ENCODE results near the gene B4GALNT2. TPM values are rescaled to one million over a fixed set of nuclear protein-coding genes. Genes with fewer than 3 reads are reported as not detected.

B4GALNT2 gene
- total and polyA plus RNA-seq, 2 donors (not counting 1 experiment from before 2014, with no cell fraction given) = 0.12 TPM; not detected in 1

DNA sequence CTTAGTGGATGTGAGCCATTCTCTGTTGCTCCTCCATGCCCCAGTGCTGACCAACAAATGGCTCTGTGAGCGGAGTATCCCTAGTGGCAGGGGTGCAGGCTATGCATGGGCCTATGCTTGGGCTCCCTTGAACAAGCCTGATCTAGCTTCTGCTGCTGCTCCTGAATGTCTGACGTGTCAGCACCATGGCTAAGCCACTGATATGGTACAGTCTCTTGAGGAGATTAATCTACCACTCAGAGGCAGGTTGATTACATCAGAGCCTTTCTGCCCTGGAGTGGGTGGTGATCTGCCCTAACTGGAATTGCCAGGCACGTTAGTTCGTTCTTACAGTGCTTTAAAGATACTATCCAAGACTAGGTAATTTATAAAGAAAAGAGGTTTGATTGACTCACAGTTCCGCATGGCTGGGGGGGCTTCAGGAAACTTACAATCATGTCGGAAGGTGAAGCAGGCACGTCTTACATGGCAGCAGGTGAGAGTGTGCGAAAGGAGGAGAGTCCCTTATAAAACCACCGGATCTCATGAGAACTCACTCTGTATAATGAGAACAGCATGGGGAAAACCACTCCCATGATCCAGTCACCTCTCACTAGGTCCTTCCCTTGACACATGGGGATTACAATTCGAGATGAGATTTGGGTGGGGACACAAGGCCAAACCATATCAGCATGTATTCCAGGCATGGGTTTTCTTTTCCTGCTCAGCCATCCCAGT is 41.5 kb upstream of the B4GALNT2 start:
- H3K9me3 Mint-ChIP-seq (ENCODE audit: insufficient read depth) = no peaks in the 10 kb centered on the region
- 83% methylated on average over 3 of the region's 10 CpGs for WGBS (ENCODE audit: insufficient coverage)
- POLR2A ChIA-PET = no interaction called here
- intact Hi-C loops (cut with micrococcal nuclease) = no loop called here
- ATAC-seq (ENCODE audit: low read depth) (no peak), DNase-seq (no peak)
- Histone ChIP-seq H3K4me3 (ENCODE audit: control extremely low read depth in 1 of 5, extremely low read depth in 1 of 5, insufficient read depth in 1 of 5, low read depth in 2 of 5, low read length in 4 of 5) (no peak overlapping the region), H3K79me2 (ENCODE audit: control insufficient read depth, insufficient read depth, low read length) (no peaks in the 10 kb centered on the region), H3K4me1 (ENCODE audit: control insufficient read depth in 2 of 2, insufficient read depth in 2 of 2, low read length in 2 of 2) (no peaks in the 10 kb centered on the region), H3K27ac (ENCODE audit: low read length in 2 of 2) (no peak overlapping the region), H4K20me1 (ENCODE audit: control insufficient read depth, insufficient read depth, low read length, poor library complexity, severe bottlenecking) (no peaks in the 10 kb centered on the region), H3K9ac (ENCODE audit: low read length) (no peak overlapping the region), H3K36me3 (replicated peaks in 1 of 2; ENCODE audit: control extremely low read depth in 1 of 2, control insufficient read depth in 1 of 2, extremely low read depth in 1 of 2, insufficient read depth in 2 of 2, low read length in 1 of 2) (no peaks in the 10 kb centered on the region), H2AFZ (ENCODE audit: insufficient read depth, low read depth, low read length, poor library complexity, severe bottlenecking) (no peak overlapping the region), H3K9me3 (ENCODE audit: control extremely low read depth in 1 of 3, control insufficient read depth in 2 of 3, insufficient read depth in 1 of 3, low read length in 2 of 3) (no peaks in the 10 kb centered on the region), H3K4me2 (replicated peaks; ENCODE audit: low read depth, low read length, poor library complexity, severe bottlenecking) (no peak overlapping the region), H3K27me3 (replicated peaks in 1 of 4; ENCODE audit: control extremely low read depth in 1 of 4, control insufficient read depth in 3 of 4, insufficient read depth in 4 of 4, low read length in 3 of 4) (peaks cover 0 to 11% (median 0%) of the 10 kb centered on the region in 4 experiments)
- H3K27me3 Mint-ChIP-seq = peaks cover 27% of the 10 kb centered on the region
- H3K4me1 Mint-ChIP-seq = no peaks in the 10 kb centered on the region
- CTCF ChIA-PET = no interaction called here
- H3K27ac Mint-ChIP-seq = no peak overlapping the region
- TF ChIP-seq, protein P1, sequence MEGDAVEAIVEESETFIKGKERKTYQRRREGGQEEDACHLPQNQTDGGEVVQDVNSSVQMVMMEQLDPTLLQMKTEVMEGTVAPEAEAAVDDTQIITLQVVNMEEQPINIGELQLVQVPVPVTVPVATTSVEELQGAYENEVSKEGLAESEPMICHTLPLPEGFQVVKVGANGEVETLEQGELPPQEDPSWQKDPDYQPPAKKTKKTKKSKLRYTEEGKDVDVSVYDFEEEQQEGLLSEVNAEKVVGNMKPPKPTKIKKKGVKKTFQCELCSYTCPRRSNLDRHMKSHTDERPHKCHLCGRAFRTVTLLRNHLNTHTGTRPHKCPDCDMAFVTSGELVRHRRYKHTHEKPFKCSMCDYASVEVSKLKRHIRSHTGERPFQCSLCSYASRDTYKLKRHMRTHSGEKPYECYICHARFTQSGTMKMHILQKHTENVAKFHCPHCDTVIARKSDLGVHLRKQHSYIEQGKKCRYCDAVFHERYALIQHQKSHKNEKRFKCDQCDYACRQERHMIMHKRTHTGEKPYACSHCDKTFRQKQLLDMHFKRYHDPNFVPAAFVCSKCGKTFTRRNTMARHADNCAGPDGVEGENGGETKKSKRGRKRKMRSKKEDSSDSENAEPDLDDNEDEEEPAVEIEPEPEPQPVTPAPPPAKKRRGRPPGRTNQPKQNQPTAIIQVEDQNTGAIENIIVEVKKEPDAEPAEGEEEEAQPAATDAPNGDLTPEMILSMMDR (IDR thresholded peaks at IDR 0.05) = no peak
- no peak for TF ChIP-seq EZH2 (IDR thresholded peaks at IDR 0.05; ENCODE audit: borderline replicate concordance, insufficient read depth, low read depth, low read length, poor library complexity, severe bottlenecking)
- no peak overlapping the region for H3K4me3 Mint-ChIP-seq

- Mint-ChIP-seq H3K9me3 (ENCODE audit: insufficient read depth) (no peaks in the 10 kb centered on the region), H3K4me3 (no peak overlapping the region), H3K27ac (no peak overlapping the region), H3K27me3 (peaks cover 11% of the 10 kb centered on the region), H3K4me1 (no peaks in the 10 kb centered on the region)
- ChIA-PET POLR2A (no interaction called here), CTCF (no interaction called here)
- no peak for ATAC-seq (ENCODE audit: low read depth)
- no peaks in the 10 kb centered on the region for H3K9me3 ChIP-seq (ENCODE audit: control extremely low read depth in 1 of 3, control insufficient read depth in 2 of 3, insufficient read depth in 1 of 3, low read length in 2 of 3)
- H3K4me2 ChIP-seq (replicated peaks; ENCODE audit: low read depth, low read length, poor library complexity, severe bottlenecking) = no peak overlapping the region
- no peaks in the 10 kb centered on the region for H3K79me2 ChIP-seq (ENCODE audit: control insufficient read depth, insufficient read depth, low read length)
- 83% methylated on average over 1 of the region's 10 CpGs for WGBS (ENCODE audit: insufficient coverage)
- H4K20me1 ChIP-seq (ENCODE audit: control insufficient read depth, insufficient read depth, low read length, poor library complexity, severe bottlenecking) = no peaks in the 10 kb centered on the region
- H3K36me3 ChIP-seq (replicated peaks in 1 of 2; ENCODE audit: control extremely low read depth in 1 of 2, control insufficient read depth in 1 of 2, extremely low read depth in 1 of 2, insufficient read depth in 2 of 2, low read length in 1 of 2) = no peaks in the 10 kb centered on the region
- no peak overlapping the region for H3K27ac ChIP-seq (ENCODE audit: low read length in 2 of 2)
- H3K4me3 ChIP-seq (ENCODE audit: control extremely low read depth in 1 of 5, extremely low read depth in 1 of 5, insufficient read depth in 1 of 5, low read depth in 2 of 5, low read length in 4 of 5) = no peak overlapping the region
- TF ChIP-seq, protein P1 (IDR thresholded peaks at IDR 0.05) = no peak
- TF ChIP-seq EZH2 (IDR thresholded peaks at IDR 0.05; ENCODE audit: borderline replicate concordance, insufficient read depth, low read depth, low read length, poor library complexity, severe bottlenecking) = no peak
- H3K4me1 ChIP-seq (ENCODE audit: control insufficient read depth in 2 of 2, insufficient read depth in 2 of 2, low read length in 2 of 2) = no peaks in the 10 kb centered on the region
- no peak overlapping the region for H2AFZ ChIP-seq (ENCODE audit: insufficient read depth, low read depth, low read length, poor library complexity, severe bottlenecking)
- intact Hi-C loops (cut with micrococcal nuclease) = no loop called here
- peaks cover 0 to 2% (median 0%) of the 10 kb centered on the region in 4 experiments for H3K27me3 ChIP-seq (replicated peaks in 1 of 4; ENCODE audit: control extremely low read depth in 1 of 4, control insufficient read depth in 3 of 4, insufficient read depth in 4 of 4, low read length in 3 of 4)
- H3K9ac ChIP-seq (ENCODE audit: low read length) = no peak overlapping the region
- no peak for DNase-seq
Measured at GRCh38 chr17:49093131-49093530, 39.4 kb upstream of the B4GALNT2 start.
